Measurements from ENCODE around the gene ATF4. TPM values are rescaled to one million over a fixed set of nuclear protein-coding genes. Genes with fewer than 3 reads are reported as not detected.

ATF4 gene
- total RNA-seq, 1 experiment from 2014 or later = 230 TPM

DNA sequence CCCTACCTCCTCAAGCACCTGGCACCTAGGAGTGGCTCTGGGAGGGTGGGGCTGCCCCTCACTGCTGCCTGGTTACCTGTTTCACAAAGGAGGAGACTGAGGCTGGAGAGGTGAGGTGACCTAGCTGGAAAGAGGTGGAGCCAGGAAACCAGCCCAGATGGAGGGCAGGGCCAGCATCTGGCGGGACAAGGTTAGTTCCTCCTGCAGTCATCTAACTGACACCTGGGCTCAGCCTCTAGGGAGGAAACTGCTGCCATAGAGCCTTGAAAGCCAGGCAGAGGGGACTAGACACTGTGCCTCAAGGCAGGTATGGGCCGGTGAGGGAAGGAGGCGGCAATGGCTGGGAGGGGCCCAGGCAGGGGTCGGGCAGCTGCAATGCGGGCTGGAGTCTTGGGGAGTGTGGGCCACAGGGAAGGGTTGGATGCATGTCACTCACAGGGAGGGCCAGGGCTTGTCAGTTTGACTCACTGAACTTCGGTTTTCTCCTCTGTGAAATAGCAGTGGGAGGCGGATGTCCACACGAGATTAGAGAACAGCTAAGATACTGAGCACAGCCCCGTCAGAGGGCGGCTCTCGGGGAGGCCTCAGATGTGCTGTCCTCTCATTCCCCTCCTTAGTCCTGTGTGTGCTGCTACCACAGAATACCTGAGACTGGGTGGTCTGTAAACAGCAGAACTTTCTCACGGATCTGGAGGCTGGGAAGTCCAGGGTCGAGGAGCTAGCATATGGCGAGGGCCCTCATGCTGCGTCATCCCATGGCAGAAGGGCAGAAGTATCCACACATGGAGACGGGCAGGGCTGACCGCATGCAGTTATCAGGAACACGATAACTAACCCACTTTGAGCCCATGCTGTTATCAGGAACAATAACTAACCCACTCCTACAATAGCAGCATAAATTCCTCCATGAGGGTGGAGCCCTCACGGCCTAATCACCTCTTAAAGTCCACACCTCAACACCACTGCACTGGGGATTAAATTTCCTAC is 47.5 kb upstream of the ATF4 start:
- no TSS peak for BruUV-seq (replicated peaks)
- POLR2A ChIA-PET (ENCODE audit: unreplicated experiment) = no interaction called here
- no peaks in the 10 kb centered on the region for H3F3A ChIP-seq (ENCODE audit: low read length, unreplicated experiment)

DNA sequence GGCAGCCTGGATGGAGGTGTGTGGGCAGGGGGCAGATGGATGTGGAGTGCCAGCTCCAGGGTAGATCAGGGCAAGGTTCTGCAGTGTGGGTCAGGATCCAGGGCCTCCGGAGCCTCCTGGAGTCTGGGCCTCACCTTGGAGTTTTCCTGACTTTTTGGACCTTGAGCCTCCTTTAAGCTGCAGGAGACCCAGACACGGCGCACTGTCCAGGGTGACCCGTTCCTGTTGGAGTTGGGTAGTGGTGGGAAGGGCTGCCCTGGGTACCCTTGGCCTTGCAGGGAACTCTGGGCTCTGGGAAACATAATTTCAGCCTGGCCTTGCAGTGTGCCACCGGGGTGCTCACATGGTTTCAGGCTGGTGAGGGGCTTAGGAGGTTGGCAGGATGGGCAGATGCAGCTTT is 46.5 kb upstream of the ATF4 start:
- no peak for ATAC-seq
- H3K4me1 ChIP-seq (ENCODE audit: insufficient read depth, low read length) = no peaks in the 10 kb centered on the region
- H3K9me3 ChIP-seq (ENCODE audit: low read length) = no peaks in the 10 kb centered on the region
- no peaks in the 10 kb centered on the region for H3K9me2 ChIP-seq (replicated peaks; ENCODE audit: low read length)
- H3K9ac ChIP-seq (ENCODE audit: low read length) = no peak overlapping the region
- H3K27ac ChIP-seq (ENCODE audit: low read length) = no peak overlapping the region
- ChIA-PET POLR2A (ENCODE audit: unreplicated experiment) (no interaction called here), CTCF (no interaction called here)
- H3K36me3 ChIP-seq (ENCODE audit: low read depth, low read length) = no peaks in the 10 kb centered on the region
- H2AFZ ChIP-seq (ENCODE audit: low read length) = no peak overlapping the region
- DNase-seq = no peak
- H3K4me2 ChIP-seq (ENCODE audit: low read length) = no peak overlapping the region
- no peaks in the 10 kb centered on the region for H4K20me1 ChIP-seq (ENCODE audit: low read length)
- intact Hi-C loops (cut with micrococcal nuclease) = no loop called here
- TF ChIP-seq, protein P1, sequence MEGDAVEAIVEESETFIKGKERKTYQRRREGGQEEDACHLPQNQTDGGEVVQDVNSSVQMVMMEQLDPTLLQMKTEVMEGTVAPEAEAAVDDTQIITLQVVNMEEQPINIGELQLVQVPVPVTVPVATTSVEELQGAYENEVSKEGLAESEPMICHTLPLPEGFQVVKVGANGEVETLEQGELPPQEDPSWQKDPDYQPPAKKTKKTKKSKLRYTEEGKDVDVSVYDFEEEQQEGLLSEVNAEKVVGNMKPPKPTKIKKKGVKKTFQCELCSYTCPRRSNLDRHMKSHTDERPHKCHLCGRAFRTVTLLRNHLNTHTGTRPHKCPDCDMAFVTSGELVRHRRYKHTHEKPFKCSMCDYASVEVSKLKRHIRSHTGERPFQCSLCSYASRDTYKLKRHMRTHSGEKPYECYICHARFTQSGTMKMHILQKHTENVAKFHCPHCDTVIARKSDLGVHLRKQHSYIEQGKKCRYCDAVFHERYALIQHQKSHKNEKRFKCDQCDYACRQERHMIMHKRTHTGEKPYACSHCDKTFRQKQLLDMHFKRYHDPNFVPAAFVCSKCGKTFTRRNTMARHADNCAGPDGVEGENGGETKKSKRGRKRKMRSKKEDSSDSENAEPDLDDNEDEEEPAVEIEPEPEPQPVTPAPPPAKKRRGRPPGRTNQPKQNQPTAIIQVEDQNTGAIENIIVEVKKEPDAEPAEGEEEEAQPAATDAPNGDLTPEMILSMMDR (conservative IDR thresholded peaks at IDR 0.05; ENCODE audit: low read depth, low read length) = no peak
- TF ChIP-seq EZH2 (IDR thresholded peaks at IDR 0.05; ENCODE audit: low read length, unreplicated experiment) = no peak
- no peaks in the 10 kb centered on the region for H3F3A ChIP-seq (ENCODE audit: low read length, unreplicated experiment)
- BruUV-seq (replicated peaks) = no TSS peak
- no peaks in the 10 kb centered on the region for H3K79me2 ChIP-seq (ENCODE audit: low read length)
- H3K27me3 ChIP-seq (ENCODE audit: low read length) = no peaks in the 10 kb centered on the region
- no peak overlapping the region for H3K4me3 ChIP-seq (ENCODE audit: low read length)

More for the DNA sequence above, 47.5 kb upstream of the ATF4 start:
- H3K79me2 ChIP-seq (ENCODE audit: low read length) = no peaks in the 10 kb centered on the region
- H3K9ac ChIP-seq (ENCODE audit: low read length) = no peak overlapping the region
- no peaks in the 10 kb centered on the region for H3K27me3 ChIP-seq (ENCODE audit: low read length)
- no peak overlapping the region for H3K27ac ChIP-seq (ENCODE audit: low read length)
- no peak overlapping the region for H2AFZ ChIP-seq (ENCODE audit: low read length)
- ATAC-seq (no peak), DNase-seq (no peak)
- CTCF ChIA-PET = no interaction called here
- no peaks in the 10 kb centered on the region for H3K9me3 ChIP-seq (ENCODE audit: low read length)
- H3K4me3 ChIP-seq (ENCODE audit: low read length) = no peak overlapping the region
- H4K20me1 ChIP-seq (ENCODE audit: low read length) = no peaks in the 10 kb centered on the region
- intact Hi-C loops (cut with micrococcal nuclease) = no loop called here
- no peaks in the 10 kb centered on the region for H3K4me1 ChIP-seq (ENCODE audit: insufficient read depth, low read length)
- TF ChIP-seq, protein P1 (conservative IDR thresholded peaks at IDR 0.05; ENCODE audit: low read depth, low read length) = no peak
- no peak for TF ChIP-seq EZH2 (IDR thresholded peaks at IDR 0.05; ENCODE audit: low read length, unreplicated experiment)
- TF ChIP-seq EZH2phosphoT487 (IDR thresholded peaks at IDR 0.05; ENCODE audit: borderline replicate concordance, low read length) = no peak
- no peaks in the 10 kb centered on the region for H3K9me2 ChIP-seq (replicated peaks; ENCODE audit: low read length)
- no peak overlapping the region for H3K4me2 ChIP-seq (ENCODE audit: low read length)
- H3K36me3 ChIP-seq (ENCODE audit: low read depth, low read length) = no peaks in the 10 kb centered on the region
